Spinal cord (tissue), 10 donors: ENCODE data around the gene NPL. TPM values are rescaled to one million over a fixed set of nuclear protein-coding genes. Genes with fewer than 3 reads are reported as not detected.

ENCODE experiments used
- DNase-seq, 6 donors: peaks; one replicate each; pipeline versions ENCODE4 v3.0.0 to v3.0.0-alpha.2; 2013 to 2015; ENCODE audit warnings: low spot score in 6 of 6, low read depth in 4 of 6
- H3K27ac ChIP-seq: one replicate; pipeline ENCODE4 v1.5.1; 2013; ENCODE audit warnings: low read depth, low read length, control low read depth
- H3K27me3 ChIP-seq: one replicate; pipeline ENCODE4 v1.6.1; 2013; ENCODE audit warnings: low read length; ENCODE audit not compliant: control insufficient read depth, insufficient read depth
- H3K36me3 ChIP-seq: one replicate; pipeline ENCODE4 v1.6.1; 2013; ENCODE audit warnings: low read length; ENCODE audit not compliant: control insufficient read depth, insufficient read depth
- H3K4me1 ChIP-seq: one replicate; pipeline ENCODE4 v1.6.1; 2013; ENCODE audit warnings: low read length; ENCODE audit not compliant: control insufficient read depth, insufficient read depth
- H3K4me3 ChIP-seq: one replicate; pipeline ENCODE4 v1.5.1; 2013; ENCODE audit warnings: low read depth, low read length, control low read depth
- H3K9me3 ChIP-seq: one replicate; pipeline ENCODE4 v1.6.1; 2013; ENCODE audit warnings: low read length; ENCODE audit not compliant: control insufficient read depth, insufficient read depth
- WGBS: methylation state at CpG from one replicate; pipeline ENCODE4 v1.1.5; 2013; ENCODE audit warnings: missing lambda C conversion rate; ENCODE audit not compliant: insufficient coverage; 5-methylcytosine and 5-hydroxymethylcytosine counted together
- polyA plus RNA-seq, 2 donors: library from polyadenylated mRNA; unstranded; fragments of 120-200 nt; gene quantifications; one replicate each; pipeline ENCODE4 v1.2.1, GENCODE V29; 2013; ENCODE audit not compliant: insufficient read length in 2 of 2
- total RNA-seq, 2 donors: library from RNA; depleted of rRNA in 1 of 2; stranded (reverse); fragments of 120-200 nt in 1 of 2; fragments of >200 nt in 1 of 2; gene quantifications; one replicate each; pipeline versions ENCODE4 v1.2.3 to v1.2.4, GENCODE V29; 2013 to 2014
- donor health status: healthy.

NPL gene
- total and polyA plus RNA-seq, 4 donors, result 14.3 to 60.3 (median 17.8) TPM

DNA sequence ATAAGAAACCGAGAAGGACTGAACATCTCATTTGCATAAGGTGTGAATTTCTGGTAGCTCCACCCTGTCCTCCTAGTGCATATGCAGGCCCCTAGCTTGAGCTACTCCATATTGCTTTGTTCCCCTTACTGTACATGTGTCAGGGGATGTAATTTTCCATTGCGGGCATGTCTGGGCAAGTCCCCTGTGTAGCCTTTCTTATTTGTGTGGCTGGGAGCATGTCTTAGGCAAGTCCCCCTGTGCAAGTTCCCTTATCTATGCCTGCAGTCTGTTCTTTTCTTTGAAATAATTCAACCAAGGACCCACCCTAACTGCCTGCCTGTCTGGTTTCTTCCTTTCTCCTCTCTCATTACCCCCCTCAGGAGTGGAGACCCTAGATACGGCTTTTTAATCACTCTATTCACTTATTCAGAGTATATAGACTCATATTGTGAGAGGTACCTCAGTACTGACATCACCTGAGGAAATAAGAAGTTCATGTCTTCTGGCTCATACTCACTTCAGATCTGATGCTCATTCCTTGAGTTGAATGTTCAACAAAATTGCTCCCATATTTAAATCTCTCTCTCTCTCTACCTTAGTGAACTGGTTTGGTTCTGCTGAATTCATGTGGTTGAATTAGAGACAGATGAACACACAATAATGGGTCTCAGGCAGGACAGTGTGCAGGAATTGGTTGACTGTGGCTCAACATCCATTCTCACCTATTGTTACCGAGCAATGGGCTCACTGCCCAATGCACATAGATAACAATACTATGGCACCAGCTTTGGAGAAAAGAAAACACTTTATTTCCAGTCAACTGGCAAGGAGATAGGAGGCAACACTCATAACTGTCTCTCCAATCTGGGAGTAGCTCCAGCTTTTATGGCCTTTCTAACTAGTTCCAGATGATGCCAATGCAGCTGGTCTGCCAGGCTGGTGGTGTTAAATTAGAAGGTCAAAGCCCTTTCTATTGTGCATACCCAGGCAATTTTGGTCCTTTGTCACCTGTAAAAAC is 27.9 kb upstream of the NPL start:
- Histone ChIP-seq H3K9me3 (no peaks in the 10 kb centered on the region), H3K36me3 (no peaks in the 10 kb centered on the region), H3K27me3 (no peaks in the 10 kb centered on the region), H3K4me3 (no peak overlapping the region), H3K27ac (no peak overlapping the region), H3K4me1 (no peaks in the 10 kb centered on the region)
- peak in 1 of 6 donors; percentile 50 for DNase-seq
- WGBS, result 100% methylated on average over 1 of the region's 4 CpGs

DNA sequence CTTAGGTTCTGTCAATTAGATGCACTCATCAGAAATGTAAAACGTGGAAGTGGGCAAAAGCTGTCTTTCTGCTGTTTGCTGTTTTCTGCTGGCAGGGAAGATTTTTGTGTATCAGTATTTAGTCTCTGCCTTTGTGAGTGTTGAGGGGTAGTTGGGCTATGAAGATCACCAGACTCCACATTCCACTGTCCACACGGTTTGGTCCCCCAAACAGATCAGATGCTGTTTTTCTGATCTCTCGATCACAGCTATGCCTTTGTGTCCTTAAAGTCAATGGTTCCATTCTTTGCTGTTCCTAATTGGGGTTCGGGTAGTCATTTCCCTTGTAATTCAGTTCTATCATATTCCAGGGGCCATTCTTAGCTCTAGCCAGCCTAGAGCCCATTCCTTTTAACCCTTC is 27.0 kb upstream of the NPL start:
- no peak for DNase-seq
- Histone ChIP-seq H3K9me3 (no peaks in the 10 kb centered on the region), H3K36me3 (no peaks in the 10 kb centered on the region), H3K27ac (no peak overlapping the region), H3K27me3 (no peaks in the 10 kb centered on the region), H3K4me3 (no peak overlapping the region), H3K4me1 (no peaks in the 10 kb centered on the region)
- 70% methylated on average over 2 of the region's 4 CpGs for WGBS

DNA sequence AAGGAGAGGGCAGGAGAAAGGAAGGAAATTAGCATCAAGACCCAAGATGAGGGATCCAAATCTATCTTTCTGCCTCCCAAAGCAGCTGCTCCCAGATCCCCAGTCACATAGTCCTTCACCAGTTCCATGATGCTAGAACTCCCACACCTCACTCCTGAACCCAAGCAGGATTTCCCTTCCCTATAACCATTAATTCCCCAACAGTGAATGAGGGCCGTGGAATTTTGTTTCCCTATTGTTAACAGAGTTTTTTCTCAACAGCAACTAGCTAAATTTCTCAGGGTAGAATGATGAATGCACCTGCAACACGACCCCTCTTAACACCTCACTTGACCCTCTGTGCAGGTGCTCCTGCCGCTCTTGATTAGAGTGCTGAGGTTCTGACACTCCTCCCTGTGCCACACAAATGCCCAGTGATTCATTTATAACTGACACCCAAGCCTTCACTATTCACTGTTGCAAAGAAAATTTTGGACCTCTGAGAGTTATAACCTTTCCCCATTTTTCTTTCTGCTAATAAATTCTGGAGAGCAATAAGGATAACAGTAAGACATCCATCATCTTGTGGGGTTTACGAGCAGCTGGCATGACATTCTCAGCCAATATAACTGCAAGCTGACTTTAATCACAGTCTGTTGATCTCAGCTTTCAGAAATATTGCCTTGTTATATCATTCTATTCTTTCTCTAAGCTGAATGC is 25.4 kb upstream of the NPL start:
- H3K4me1 ChIP-seq, result no peaks in the 10 kb centered on the region
- DNase-seq, result peak in 1 of 6 donors; percentile 70
- no peaks in the 10 kb centered on the region for H3K27me3 ChIP-seq
- no peak overlapping the region for H3K4me3 ChIP-seq
- H3K36me3 ChIP-seq, result no peaks in the 10 kb centered on the region
- no peaks in the 10 kb centered on the region for H3K9me3 ChIP-seq
- H3K27ac ChIP-seq, result no peak overlapping the region
- 75% methylated on average over 3 of the region's 4 CpGs for WGBS

DNA sequence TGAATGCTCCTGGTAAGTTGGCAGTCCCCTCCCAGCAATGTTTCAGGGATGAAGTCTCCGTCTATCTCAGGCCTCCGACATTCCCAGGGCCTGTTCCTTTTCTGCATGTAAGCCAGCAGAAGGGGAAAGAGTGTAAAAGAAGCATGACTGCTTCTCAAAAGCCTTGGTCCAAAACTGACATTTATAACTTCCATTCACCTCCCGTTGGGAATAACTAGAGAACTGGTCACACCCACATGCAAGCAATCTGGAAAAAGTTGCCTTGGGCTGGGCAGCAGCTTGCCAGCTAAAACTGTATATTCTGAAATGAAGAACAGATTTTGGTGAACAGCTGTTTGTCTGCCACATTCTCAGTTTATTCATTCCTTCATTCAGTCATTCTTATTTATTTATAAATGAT is 24.2 kb upstream of the NPL start:
- Histone ChIP-seq H3K36me3 (no peaks in the 10 kb centered on the region), H3K27ac (no peak overlapping the region), H3K4me3 (no peak overlapping the region), H3K4me1 (no peaks in the 10 kb centered on the region), H3K9me3 (no peaks in the 10 kb centered on the region), H3K27me3 (no peaks in the 10 kb centered on the region)
- no CpG with 5 or more reads among the region's 3 CpGs for WGBS
- DNase-seq, result no peak

DNA sequence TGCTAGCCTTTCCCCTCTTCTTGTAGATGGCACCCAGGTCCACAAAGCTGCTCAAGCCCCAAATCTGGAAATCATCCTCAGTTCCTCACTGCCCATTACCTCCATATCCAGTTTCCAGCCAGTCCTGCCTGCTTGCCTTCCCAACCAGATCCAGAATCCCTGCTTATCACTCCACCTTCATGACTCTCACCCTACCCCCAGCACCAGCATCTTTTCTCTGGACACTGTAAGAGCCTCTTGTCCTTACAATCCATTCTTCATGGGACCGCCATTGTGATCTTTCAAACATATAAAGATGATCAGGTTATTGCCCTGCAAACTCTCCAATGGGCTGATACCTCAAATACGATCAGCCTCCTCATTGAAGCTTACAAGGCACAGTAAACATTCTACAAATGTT is 23.5 kb upstream of the NPL start:
- H3K4me3 ChIP-seq, result no peak overlapping the region
- H3K4me1 ChIP-seq, result no peaks in the 10 kb centered on the region
- H3K9me3 ChIP-seq, result no peaks in the 10 kb centered on the region
- H3K27ac ChIP-seq, result no peak overlapping the region
- WGBS, result no CpG with 5 or more reads among the region's 2 CpGs
- no peak for DNase-seq
- H3K27me3 ChIP-seq, result no peaks in the 10 kb centered on the region
- no peaks in the 10 kb centered on the region for H3K36me3 ChIP-seq

DNA sequence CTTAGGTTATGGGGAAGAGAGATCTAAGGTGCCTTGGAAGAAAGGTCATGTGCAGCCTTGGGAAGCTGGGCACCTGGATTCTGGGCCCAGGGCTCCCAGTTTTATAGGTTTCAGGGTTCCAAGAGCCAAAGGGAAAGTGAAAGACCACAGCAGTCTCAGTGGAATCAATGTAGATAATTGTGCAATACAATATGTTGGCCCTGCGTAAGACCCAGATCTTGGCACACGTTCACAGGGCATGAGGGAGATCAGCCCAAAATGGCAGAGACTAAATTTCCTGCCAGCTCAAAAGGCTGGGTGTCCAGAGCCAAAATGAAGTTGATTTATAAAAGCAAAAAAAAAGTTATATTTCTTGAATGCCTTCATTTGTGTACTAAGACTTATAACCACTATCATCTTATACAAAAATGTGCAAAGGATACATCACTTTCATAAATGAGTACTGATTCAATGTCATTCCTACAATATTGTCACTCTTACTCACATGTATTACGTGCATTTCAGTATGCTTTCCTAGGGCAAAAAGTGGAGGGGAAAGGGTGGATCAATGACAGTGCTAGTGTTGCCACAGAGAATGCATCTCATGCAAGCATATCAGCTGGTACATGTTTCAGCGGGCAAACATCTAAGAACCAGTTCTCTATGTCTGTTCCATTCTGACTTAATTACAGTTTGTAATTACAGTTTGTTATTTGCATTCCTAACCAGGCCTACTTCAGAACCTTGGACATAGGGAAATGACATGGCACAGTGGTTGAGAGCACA is 22.5 kb upstream of the NPL start:
- DNase-seq, result no peak
- no peak overlapping the region for H3K27ac ChIP-seq
- H3K4me1 ChIP-seq, result no peaks in the 10 kb centered on the region
- 80% methylated on average over 1 of the region's 4 CpGs for WGBS
- H3K4me3 ChIP-seq, result no peak overlapping the region
- H3K36me3 ChIP-seq, result no peaks in the 10 kb centered on the region
- no peaks in the 10 kb centered on the region for H3K9me3 ChIP-seq
- no peaks in the 10 kb centered on the region for H3K27me3 ChIP-seq

DNA sequence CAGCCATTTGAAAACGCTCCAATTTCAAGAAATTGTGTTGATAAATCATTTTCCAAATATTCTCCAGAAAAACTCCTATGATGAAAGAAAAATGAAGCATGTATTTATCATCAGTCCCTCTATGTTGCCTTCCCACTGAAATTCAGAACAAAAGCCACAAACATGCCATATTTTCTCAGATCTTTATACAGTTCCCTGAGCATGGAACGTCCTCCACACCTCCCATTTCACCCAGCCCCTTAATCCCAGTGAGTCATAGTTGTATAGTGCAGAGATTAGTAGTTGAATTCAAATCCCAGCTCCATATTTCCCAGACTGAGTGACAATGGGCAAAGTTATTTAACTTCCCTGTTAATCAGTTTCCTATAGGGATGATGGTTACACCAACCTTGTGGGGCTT is 20.6 kb upstream of the NPL start:
- H3K36me3 ChIP-seq, result no peaks in the 10 kb centered on the region
- H3K27ac ChIP-seq, result no peak overlapping the region
- no peaks in the 10 kb centered on the region for H3K4me1 ChIP-seq
- H3K9me3 ChIP-seq, result no peaks in the 10 kb centered on the region
- no CpG with 5 or more reads among the region's 2 CpGs for WGBS
- no peaks in the 10 kb centered on the region for H3K27me3 ChIP-seq
- H3K4me3 ChIP-seq, result no peak overlapping the region
- no peak for DNase-seq

DNA sequence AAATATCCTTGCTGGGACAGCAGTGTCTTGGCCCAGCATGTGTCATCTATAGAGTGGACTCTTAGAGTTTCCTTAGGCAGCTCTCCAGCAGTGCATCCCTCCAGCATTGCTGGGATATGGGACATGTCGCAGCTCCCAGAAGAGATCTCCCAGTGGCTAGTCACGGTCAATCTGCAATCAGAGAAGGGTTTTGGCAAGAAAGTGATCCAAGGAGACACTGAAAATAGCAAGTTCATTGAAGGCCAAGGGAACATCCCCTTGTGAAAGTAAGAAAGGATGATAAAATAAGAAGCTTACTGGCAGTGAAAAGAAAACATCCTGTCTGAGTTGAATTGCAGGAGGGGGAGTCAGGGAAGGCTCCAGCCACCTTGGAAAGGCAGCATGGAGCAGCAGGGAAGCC is 19.3 kb upstream of the NPL start:
- DNase-seq, result peak in 1 of 6 donors; percentile 35
- Histone ChIP-seq H3K27me3 (no peaks in the 10 kb centered on the region), H3K9me3 (no peaks in the 10 kb centered on the region), H3K27ac (no peak overlapping the region), H3K4me1 (no peaks in the 10 kb centered on the region), H3K36me3 (no peaks in the 10 kb centered on the region), H3K4me3 (no peak overlapping the region)
- WGBS, result 55% methylated on average over 2 of the region's 2 CpGs

DNA sequence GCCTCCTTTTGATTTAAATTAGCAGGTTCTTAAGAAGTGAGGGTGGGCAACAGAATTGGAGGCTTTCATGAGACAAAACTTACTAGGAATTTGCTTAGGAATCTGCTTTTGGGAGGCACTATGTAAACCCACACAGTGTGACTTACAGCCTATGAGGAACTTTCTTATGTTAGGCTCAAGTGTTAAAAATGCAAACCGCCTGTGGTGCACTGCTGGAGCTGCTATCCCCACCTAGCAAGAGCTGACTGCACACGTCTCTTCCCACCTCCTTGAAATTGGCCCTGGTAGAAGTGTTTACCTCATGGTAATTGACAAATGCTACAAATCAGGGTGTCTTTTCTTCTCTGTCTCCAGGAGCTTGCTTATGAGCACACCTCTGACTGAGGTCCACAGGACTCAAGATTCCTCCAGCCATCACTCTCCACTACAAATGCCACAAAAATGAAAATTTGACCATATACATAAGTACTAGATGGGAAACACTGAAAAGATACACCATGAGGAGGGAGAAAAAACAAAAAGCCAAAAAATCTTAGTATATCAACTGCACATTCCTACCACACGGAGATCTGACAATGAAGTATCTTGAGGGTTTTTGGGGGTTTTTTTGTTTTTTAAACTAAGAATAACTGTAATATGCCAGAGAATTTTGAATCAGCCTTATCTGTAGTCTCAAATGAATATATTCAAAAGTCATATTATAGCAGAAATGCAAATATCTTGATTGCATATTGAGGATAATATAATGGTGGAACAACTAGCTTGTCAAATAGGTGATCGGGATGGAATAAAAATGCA is 18.2 kb upstream of the NPL start:
- no peak overlapping the region for H3K4me3 ChIP-seq
- no CpG with 5 or more reads among the region's 4 CpGs for WGBS
- no peaks in the 10 kb centered on the region for H3K27me3 ChIP-seq
- no peaks in the 10 kb centered on the region for H3K4me1 ChIP-seq
- no peaks in the 10 kb centered on the region for H3K36me3 ChIP-seq
- no peaks in the 10 kb centered on the region for H3K9me3 ChIP-seq
- H3K27ac ChIP-seq, result no peak overlapping the region
- DNase-seq, result no peak
